ENCODE results near the gene BASP1.

Gene BASP1

DNA sequence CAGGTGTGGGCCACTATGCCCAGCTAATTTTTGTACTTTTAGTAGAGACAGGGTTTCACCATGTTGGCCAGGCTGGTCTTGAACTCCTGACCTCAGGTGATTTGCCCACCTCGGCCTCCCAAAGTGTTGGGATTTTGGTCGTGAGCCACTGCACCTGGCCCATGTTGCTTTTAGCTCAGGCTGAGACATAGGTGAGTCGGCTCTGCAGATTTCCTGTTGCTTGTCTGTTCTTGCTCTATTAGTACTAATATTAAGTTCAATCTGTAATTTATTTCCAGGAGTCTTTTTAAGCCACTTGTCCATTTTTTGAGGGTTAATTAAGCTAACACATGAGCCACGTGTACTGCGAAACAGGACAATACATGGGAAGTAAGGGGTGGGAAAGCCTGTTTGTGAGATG is 21.4 kb upstream of the BASP1 start:
- Histone ChIP-seq H3K9me3 (ENCODE audit: control insufficient read depth, low read depth, low read length) (no peaks in the 10 kb centered on the region), H3K27me3 (ENCODE audit: control insufficient read depth, insufficient read depth, low read length) (no peaks in the 10 kb centered on the region), H3K4me3 (ENCODE audit: low read length) (no peak overlapping the region), H3K4me1 (ENCODE audit: control insufficient read depth, low read depth, low read length) (no peaks in the 10 kb centered on the region), H3K9ac (ENCODE audit: low read length) (no peak overlapping the region), H3K36me3 (ENCODE audit: control insufficient read depth, low read depth, low read length) (no peaks in the 10 kb centered on the region), H3K27ac (ENCODE audit: low read length) (no peak overlapping the region)

DNA sequence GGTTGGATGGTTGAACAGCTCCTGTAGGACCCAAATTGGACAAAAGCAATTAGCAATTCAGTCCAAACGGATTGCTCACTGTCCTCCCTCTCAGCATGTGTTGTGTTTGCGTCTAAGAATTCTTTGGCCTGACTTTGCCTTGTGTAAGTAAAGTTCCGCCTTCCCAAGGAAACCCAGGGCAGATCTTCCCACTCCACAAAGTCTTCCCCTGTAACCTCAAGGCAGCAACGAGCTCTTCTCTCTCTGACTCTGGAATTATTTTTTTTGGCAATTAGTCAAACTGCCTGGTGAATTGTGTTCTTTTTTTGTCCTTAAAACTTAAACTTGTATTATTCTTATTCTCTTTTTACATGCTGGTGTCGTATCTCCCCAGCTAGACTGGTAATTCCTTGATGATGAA is 20.7 kb upstream of the BASP1 start:
- Histone ChIP-seq H3K4me3 (ENCODE audit: low read length) (no peak overlapping the region), H3K4me1 (ENCODE audit: control insufficient read depth, low read depth, low read length) (no peaks in the 10 kb centered on the region), H3K27ac (ENCODE audit: low read length) (no peak overlapping the region), H3K36me3 (ENCODE audit: control insufficient read depth, low read depth, low read length) (no peaks in the 10 kb centered on the region), H3K27me3 (ENCODE audit: control insufficient read depth, insufficient read depth, low read length) (no peaks in the 10 kb centered on the region), H3K9ac (ENCODE audit: low read length) (no peak overlapping the region), H3K9me3 (ENCODE audit: control insufficient read depth, low read depth, low read length) (no peaks in the 10 kb centered on the region)

DNA sequence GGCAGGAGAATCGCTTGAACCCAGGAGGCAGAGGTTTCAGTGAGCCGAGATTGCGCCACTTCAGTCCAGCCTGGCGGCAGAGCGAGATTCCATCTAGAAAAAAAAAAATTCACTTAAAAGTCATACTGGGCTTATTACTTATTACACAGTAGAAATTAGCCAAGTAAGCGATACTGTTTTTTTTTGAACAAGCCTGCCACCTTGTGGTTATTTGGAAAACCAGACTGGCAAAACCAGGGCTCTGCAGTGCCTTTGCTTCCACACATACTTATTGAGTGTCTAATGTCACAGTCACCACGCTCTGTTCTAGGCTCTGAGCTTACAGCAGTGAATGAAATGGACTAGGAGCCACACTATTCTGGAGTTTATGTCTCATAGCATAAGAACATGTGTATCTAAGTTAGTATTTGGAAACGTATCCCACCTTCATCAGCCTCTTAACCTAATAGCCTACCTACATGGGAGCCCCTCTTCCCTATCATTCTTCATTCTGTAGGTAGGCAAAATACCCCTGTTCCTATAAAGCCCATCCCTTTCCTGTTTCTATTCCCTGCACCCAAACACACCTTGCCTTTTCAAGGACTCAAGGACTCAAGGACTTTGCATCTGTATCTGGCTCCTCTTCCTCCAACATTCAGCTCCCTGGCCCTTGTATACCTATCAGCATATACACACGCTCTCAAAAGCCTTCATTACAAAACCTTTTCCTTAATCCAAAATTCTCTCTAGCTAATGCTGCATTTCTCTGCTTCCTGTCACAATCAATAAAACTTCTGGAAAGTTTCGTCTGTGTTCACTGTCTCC is 13.9 kb upstream of the BASP1 start:
- H3K4me3 ChIP-seq (ENCODE audit: low read length): no peak overlapping the region
- no peaks in the 10 kb centered on the region for H3K9me3 ChIP-seq (ENCODE audit: control insufficient read depth, low read depth, low read length)
- no peaks in the 10 kb centered on the region for H3K36me3 ChIP-seq (ENCODE audit: control insufficient read depth, low read depth, low read length)
- H3K9ac ChIP-seq (ENCODE audit: low read length): no peak overlapping the region
- no peaks in the 10 kb centered on the region for H3K27me3 ChIP-seq (ENCODE audit: control insufficient read depth, insufficient read depth, low read length)
- no peak overlapping the region for H3K27ac ChIP-seq (ENCODE audit: low read length)
- no peaks in the 10 kb centered on the region for H3K4me1 ChIP-seq (ENCODE audit: control insufficient read depth, low read depth, low read length)

DNA sequence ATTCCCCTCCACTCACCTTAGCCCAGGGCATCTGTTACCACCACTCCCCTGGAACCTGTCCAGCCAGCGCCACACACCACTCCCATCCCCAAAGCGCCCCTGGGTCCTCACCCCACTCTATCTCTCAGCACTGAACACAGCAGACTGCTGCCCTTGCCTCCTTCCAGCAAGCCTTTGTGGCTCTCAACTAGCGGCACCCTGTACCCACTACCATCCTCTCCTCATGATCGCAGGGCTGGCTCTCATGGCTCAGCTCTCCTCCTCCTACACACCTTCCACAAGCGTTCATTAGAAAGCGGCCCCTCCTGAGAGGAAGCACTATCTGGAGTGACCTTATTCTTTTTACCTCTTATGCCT is 13.3 kb upstream of the BASP1 start:
- Histone ChIP-seq H3K4me3 (ENCODE audit: low read length) (no peak overlapping the region), H3K4me1 (ENCODE audit: control insufficient read depth, low read depth, low read length) (no peaks in the 10 kb centered on the region), H3K27me3 (ENCODE audit: control insufficient read depth, insufficient read depth, low read length) (no peaks in the 10 kb centered on the region), H3K9me3 (ENCODE audit: control insufficient read depth, low read depth, low read length) (no peaks in the 10 kb centered on the region), H3K36me3 (ENCODE audit: control insufficient read depth, low read depth, low read length) (no peaks in the 10 kb centered on the region), H3K9ac (ENCODE audit: low read length) (no peak overlapping the region), H3K27ac (ENCODE audit: low read length) (no peak overlapping the region)

DNA sequence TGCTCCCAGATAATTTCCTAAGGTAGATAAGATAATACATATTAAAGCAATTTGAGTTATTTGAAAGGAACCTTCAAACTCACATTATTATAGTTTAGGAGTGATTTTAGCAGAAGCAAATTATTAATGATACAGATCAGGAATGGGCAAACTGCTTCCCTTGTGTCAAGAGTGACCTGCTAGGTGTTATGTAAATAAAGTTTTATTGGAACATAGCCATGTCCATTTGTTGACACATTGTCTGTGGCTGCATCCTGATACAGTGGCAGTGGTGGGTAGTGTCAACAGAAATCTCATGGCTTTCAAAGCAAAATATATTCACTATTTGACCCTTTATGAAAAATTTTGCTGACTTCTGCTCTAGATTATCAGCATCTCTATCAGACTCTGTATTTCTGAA is 11.4 kb upstream of the BASP1 start:
- Histone ChIP-seq H3K4me1 (ENCODE audit: control insufficient read depth, low read depth, low read length) (no peaks in the 10 kb centered on the region), H3K27me3 (ENCODE audit: control insufficient read depth, insufficient read depth, low read length) (no peaks in the 10 kb centered on the region), H3K9ac (ENCODE audit: low read length) (no peak overlapping the region), H3K9me3 (ENCODE audit: control insufficient read depth, low read depth, low read length) (no peaks in the 10 kb centered on the region), H3K4me3 (ENCODE audit: low read length) (no peak overlapping the region), H3K36me3 (ENCODE audit: control insufficient read depth, low read depth, low read length) (peaks cover under 1% of the 10 kb centered on the region), H3K27ac (ENCODE audit: low read length) (no peak overlapping the region)

DNA sequence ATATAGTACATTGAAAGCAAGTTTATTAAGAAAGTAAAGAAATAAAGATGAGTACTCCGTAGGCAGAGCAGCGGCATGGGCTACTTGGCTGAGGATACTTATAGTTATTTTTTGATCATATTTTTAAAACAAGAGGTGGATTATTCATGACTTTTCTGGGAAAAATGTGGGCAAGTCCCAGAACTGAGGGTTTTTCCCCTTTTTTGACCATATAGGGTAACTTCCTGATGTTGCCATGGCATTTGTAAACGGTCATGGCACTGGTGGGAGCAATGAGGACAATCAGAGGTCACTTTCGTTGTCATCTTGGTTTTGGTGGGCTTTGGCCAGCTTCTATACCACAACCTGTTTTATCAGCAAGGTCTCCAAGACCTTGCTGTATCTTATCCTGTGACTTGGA is 5.2 kb upstream of the BASP1 start:
- Histone ChIP-seq H3K4me1 (ENCODE audit: control insufficient read depth, low read depth, low read length) (peaks cover 18% of the 10 kb centered on the region), H3K9me3 (ENCODE audit: control insufficient read depth, low read depth, low read length) (no peaks in the 10 kb centered on the region), H3K9ac (ENCODE audit: low read length) (no peak overlapping the region), H3K4me3 (ENCODE audit: low read length) (no peak overlapping the region), H3K36me3 (ENCODE audit: control insufficient read depth, low read depth, low read length) (peaks cover 3% of the 10 kb centered on the region), H3K27me3 (ENCODE audit: control insufficient read depth, insufficient read depth, low read length) (no peaks in the 10 kb centered on the region), H3K27ac (ENCODE audit: low read length) (no peak overlapping the region)

DNA sequence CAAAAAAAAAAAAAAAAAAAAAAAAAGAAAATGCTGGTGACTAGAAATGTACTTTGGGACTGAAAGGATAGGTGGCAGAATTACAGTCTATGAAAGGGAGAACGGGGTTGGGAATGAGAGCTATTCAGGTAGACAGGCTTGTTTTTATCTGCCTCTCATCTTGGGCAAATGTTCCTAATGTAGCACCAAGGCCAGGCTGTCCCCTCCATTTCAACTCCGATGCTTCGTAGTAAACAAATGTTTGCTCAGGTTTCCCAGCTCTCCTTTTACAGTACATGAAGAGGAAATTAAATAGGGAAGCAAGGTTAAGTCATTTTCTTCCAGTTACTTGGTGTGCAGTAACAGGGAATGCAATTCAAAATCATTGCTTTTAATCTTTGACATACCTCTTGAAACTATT is 4.4 kb upstream of the BASP1 start:
- H3K27ac ChIP-seq (ENCODE audit: low read length): no peak overlapping the region
- H3K9ac ChIP-seq (ENCODE audit: low read length): no peak overlapping the region
- H3K36me3 ChIP-seq (ENCODE audit: control insufficient read depth, low read depth, low read length): peaks cover 3% of the 10 kb centered on the region

DNA sequence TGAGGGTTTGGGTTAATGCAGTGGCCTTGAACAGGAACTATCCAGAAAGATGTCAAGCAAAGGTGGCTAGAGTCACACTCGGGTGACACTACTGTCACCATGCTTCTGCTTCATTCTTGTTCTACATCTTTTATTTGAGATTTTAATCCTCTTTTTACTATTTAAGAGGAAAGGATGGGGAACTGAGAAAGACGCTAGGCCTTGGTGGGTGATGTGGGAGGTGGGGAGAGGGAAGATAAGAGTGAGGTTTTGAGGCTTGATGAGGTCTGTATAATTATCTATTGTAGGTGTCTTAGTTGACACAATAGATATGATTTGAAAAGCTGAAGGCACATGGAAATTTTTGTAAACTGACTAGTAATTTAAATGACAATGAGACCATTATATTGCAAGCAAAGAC is 3.5 kb upstream of the BASP1 start:
- no peaks in the 10 kb centered on the region for H3K27me3 ChIP-seq (ENCODE audit: control insufficient read depth, insufficient read depth, low read length)
- no peak overlapping the region for H3K9ac ChIP-seq (ENCODE audit: low read length)
- peaks cover 18% of the 10 kb centered on the region for H3K4me1 ChIP-seq (ENCODE audit: control insufficient read depth, low read depth, low read length)
- peak overlapping the region; percentile 3 for H3K4me3 ChIP-seq (ENCODE audit: low read length)
- H3K27ac ChIP-seq (ENCODE audit: low read length): no peak overlapping the region
- no peaks in the 10 kb centered on the region for H3K9me3 ChIP-seq (ENCODE audit: control insufficient read depth, low read depth, low read length)
- peaks cover 3% of the 10 kb centered on the region for H3K36me3 ChIP-seq (ENCODE audit: control insufficient read depth, low read depth, low read length)

More for the DNA sequence above, 4.4 kb upstream of the BASP1 start:
- Histone ChIP-seq H3K4me1 (ENCODE audit: control insufficient read depth, low read depth, low read length) (peaks cover 18% of the 10 kb centered on the region), H3K27me3 (ENCODE audit: control insufficient read depth, insufficient read depth, low read length) (no peaks in the 10 kb centered on the region), H3K9me3 (ENCODE audit: control insufficient read depth, low read depth, low read length) (no peaks in the 10 kb centered on the region), H3K4me3 (ENCODE audit: low read length) (no peak overlapping the region)

DNA sequence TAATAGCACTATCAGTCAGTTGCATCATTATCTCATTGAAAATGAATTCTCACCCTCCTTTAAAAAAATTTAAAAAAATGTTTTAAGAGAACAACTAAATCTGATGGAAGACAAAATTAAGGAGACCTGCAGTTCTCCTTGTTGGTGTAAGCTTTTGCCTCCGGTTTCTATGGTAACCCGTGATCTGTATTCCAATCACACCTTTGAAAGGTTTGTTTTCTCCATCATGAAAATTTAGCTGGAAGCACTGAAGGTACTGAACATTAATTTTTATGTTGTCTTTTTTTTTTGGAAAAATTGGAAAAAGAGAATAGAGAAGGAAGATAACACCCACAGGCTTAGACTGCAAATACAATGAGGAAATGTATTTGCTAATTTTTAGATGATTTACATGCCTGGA is 2.5 kb upstream of the BASP1 start:
- H3K4me1 ChIP-seq (ENCODE audit: control insufficient read depth, low read depth, low read length): peaks cover 26% of the 10 kb centered on the region
- no peak overlapping the region for H3K4me3 ChIP-seq (ENCODE audit: low read length)
- no peak overlapping the region for H3K27ac ChIP-seq (ENCODE audit: low read length)
- H3K9ac ChIP-seq (ENCODE audit: low read length): no peak overlapping the region
- H3K9me3 ChIP-seq (ENCODE audit: control insufficient read depth, low read depth, low read length): no peaks in the 10 kb centered on the region
- H3K36me3 ChIP-seq (ENCODE audit: control insufficient read depth, low read depth, low read length): peaks cover 3% of the 10 kb centered on the region
- H3K27me3 ChIP-seq (ENCODE audit: control insufficient read depth, insufficient read depth, low read length): no peaks in the 10 kb centered on the region

DNA sequence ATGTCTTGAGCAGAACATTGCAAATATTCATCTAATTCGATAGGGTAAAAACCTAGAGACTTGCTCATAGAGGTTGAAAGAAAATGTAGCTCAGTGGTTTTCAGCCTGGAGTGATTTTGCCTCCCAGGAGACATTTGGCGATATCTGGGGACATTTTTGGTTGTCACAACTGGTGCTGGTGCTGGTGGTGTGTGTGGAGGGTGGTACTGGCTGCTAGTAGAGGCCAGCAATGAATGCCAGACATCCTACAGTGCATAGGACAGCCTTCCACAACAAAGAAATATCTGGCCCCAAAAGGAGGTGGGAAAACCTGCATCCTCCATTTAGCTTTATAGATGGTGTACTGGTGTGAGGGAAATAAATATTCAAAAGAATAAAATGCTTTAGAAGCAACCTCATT is 2.1 kb upstream of the BASP1 start:
- Histone ChIP-seq H3K36me3 (ENCODE audit: control insufficient read depth, low read depth, low read length) (peaks cover 3% of the 10 kb centered on the region), H3K9me3 (ENCODE audit: control insufficient read depth, low read depth, low read length) (no peaks in the 10 kb centered on the region), H3K4me1 (ENCODE audit: control insufficient read depth, low read depth, low read length) (peaks cover 28% of the 10 kb centered on the region), H3K9ac (ENCODE audit: low read length) (no peak overlapping the region), H3K27me3 (ENCODE audit: control insufficient read depth, insufficient read depth, low read length) (no peaks in the 10 kb centered on the region), H3K4me3 (ENCODE audit: low read length) (no peak overlapping the region), H3K27ac (ENCODE audit: low read length) (no peak overlapping the region)

DNA sequence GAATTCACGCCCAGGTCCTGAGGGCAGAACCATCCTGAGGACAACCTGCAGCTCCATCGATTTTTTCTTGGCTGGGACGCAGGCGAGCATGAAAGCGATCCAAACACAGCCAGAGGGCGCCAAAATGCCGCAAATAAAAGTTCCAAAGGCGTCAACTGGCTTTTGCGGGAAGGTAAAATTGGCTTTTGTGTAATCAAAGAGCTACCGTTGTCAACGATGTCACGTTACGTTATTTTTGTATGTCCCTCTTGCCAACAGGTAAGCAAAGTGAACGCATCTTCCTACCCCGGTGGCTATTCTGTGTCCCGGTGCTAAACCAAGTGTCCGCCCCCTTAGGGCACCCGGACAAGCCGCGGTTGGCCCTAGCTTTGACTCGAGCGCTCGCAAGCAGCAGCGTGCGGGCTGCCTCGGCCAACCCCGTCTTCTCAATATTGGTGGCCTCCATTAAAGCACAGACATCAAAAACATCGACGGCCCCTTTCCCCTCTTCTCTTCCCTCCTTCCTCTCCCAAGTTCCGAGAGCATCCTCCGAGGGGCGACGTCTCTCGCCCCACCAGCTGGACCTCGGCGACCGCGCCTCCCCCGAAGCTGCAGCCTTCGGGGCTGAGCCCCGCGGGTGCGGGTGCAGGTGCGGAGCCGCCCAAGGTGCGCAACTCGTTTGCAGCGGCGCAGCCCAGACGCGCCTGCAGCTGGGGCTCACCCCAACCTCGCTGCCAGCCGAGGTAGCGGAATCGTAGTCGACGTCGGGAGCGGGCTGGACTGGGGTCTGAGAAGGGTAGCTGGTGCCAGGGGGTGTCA is 1.1 kb upstream of the BASP1 start:
- Histone ChIP-seq H3K9me3 (ENCODE audit: control insufficient read depth, low read depth, low read length) (no peaks in the 10 kb centered on the region), H3K27ac (ENCODE audit: low read length) (no peak overlapping the region), H3K4me1 (ENCODE audit: control insufficient read depth, low read depth, low read length) (peaks cover 35% of the 10 kb centered on the region), H3K4me3 (ENCODE audit: low read length) (peak overlapping the region; percentile 70), H3K27me3 (ENCODE audit: control insufficient read depth, insufficient read depth, low read length) (no peaks in the 10 kb centered on the region), H3K36me3 (ENCODE audit: control insufficient read depth, low read depth, low read length) (no peaks in the 10 kb centered on the region), H3K9ac (ENCODE audit: low read length) (peak overlapping the region; percentile 39)
